GM12891 (cell line): ENCODE results near the gene CYB561A3.

Experiments
- PAX5 ChIP-seq: IDR thresholded peaks from 2 replicates; pipeline ENCODE4 v1.6.1; 2011; ENCODE audit warnings: low read length, moderate library complexity, mild to moderate bottlenecking; ENCODE audit not compliant: insufficient read depth, severe bottlenecking
- POLR2A ChIP-seq: IDR thresholded peaks from 2 replicates; pipeline ENCODE4 v1.6.1; 2011; ENCODE audit warnings: low read depth, low read length, control low read depth
- POLR2AphosphoS5 ChIP-seq: IDR thresholded peaks from 2 replicates; pipeline ENCODE4 v1.6.1; 2011; ENCODE audit warnings: low read depth, low read length, control low read depth
- POU2F2 ChIP-seq: IDR thresholded peaks from 2 replicates; pipeline ENCODE4 v1.6.1; 2011; ENCODE audit warnings: low read depth, mild to moderate bottlenecking, control low read depth, low read length, moderate library complexity
- SPI1 ChIP-seq: IDR thresholded peaks from 2 replicates; pipeline ENCODE4 v1.6.1; 2011; ENCODE audit warnings: low read depth, low read length, control low read depth
- TAF1 ChIP-seq: IDR thresholded peaks from 2 replicates; pipeline ENCODE4 v1.6.1; 2011; ENCODE audit warnings: low read depth, low read length, control low read depth

DNA sequence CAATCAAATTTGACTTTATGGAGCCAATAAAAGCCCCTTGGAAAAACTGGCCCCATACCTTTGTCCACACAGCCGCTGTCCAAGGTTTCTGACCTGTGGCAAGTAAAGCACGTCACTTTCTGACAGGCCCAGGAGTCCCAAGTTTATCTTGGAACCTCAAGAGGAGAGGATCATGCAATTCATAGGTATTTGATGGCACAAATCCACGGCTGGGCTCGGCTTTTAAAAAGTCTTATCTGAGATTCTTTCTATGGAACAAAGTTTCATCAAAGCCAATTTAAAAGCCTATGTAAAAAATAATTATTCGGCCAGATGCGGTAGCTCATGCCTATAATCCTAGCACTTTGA lies 14.1 kb upstream of the CYB561A3 start:
- no peak for TF ChIP-seq TAF1
- no peak for TF ChIP-seq POLR2A
- TF ChIP-seq SPI1: no peak
- no peak for TF ChIP-seq POLR2AphosphoS5
- no peak for TF ChIP-seq PAX5
- no peak for TF ChIP-seq POU2F2
